ENCODE measurements around the gene MIB2.

DNA sequence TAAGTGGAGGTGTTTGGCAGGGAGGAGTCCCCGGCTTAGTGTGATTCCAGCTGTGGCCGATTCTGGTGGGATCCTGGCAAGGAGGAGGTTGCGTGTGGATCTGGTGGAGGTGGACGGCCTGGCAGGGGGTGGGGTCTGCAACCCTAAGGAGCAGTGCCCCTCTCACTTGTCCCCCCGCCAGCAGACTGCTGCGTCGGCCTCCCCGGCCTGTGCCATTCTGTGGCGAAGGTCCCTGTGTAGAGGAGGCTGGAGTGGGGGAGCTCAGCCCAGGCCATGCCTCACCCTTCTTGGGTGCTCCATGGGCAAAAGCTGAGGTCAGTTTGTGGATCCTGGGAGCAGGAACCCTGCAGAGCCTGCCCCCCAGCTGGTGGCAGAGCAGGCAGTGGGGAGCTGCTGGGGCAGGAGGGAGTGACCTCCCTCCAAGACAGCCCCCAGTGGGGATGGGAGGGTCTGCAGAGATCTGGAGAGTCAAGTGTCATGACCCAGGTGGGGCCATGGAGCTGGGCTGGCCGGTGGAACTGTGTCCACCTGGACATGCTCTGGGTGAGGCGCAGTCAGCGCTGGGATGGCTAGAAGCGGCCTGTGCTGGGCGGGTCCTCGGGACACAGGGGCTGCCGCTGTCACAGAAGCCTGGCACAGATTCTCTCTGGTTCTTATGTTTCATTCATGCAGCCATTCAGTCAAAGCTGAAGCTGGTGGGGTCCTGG is 5.3 kb downstream of the MIB2 start:
- TF ChIP-seq, protein P1, sequence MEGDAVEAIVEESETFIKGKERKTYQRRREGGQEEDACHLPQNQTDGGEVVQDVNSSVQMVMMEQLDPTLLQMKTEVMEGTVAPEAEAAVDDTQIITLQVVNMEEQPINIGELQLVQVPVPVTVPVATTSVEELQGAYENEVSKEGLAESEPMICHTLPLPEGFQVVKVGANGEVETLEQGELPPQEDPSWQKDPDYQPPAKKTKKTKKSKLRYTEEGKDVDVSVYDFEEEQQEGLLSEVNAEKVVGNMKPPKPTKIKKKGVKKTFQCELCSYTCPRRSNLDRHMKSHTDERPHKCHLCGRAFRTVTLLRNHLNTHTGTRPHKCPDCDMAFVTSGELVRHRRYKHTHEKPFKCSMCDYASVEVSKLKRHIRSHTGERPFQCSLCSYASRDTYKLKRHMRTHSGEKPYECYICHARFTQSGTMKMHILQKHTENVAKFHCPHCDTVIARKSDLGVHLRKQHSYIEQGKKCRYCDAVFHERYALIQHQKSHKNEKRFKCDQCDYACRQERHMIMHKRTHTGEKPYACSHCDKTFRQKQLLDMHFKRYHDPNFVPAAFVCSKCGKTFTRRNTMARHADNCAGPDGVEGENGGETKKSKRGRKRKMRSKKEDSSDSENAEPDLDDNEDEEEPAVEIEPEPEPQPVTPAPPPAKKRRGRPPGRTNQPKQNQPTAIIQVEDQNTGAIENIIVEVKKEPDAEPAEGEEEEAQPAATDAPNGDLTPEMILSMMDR (conservative IDR thresholded peaks at IDR 0.05; ENCODE audit: low read depth, low read length): no peak
- TF ChIP-seq EZH2 (IDR thresholded peaks at IDR 0.05; ENCODE audit: borderline replicate concordance, low read depth, low read length, poor library complexity, severe bottlenecking): no peak
